H9 (cell line): ENCODE results near the gene KSR1. TPM values are rescaled to one million over a fixed set of nuclear protein-coding genes. Genes with fewer than 3 reads are reported as not detected.
"Not testable (repeated sequence)": the region's sequence is repeated elsewhere in the genome, so short reads cannot be mapped to it uniquely, and the experiment has no call there.

Experiments
- DNase-seq: peaks from one replicate; pipeline ENCODE4 v3.0.0-alpha.2; 2017
- H2AFZ ChIP-seq: one replicate; pipeline ENCODE4 v1.6.1; 2013; ENCODE audit warnings: mild to moderate bottlenecking, low read length, control low read depth, moderate library complexity
- H2AK5ac ChIP-seq: 2 replicates; pipeline ENCODE4 v1.6.1; 2013; ENCODE audit warnings: low read length, control low read depth, mixed read lengths; ENCODE audit not compliant: insufficient read length
- H2BK120ac ChIP-seq: one replicate; pipeline ENCODE4 v1.6.1; 2013; ENCODE audit warnings: low read depth, mild to moderate bottlenecking, low read length, control low read depth, inconsistent platforms; ENCODE audit not compliant: poor library complexity, severe bottlenecking
- H2BK12ac ChIP-seq: 2 replicates; pipeline ENCODE4 v1.6.1; 2013; ENCODE audit warnings: low read length, control low read depth, mixed read lengths, low read depth; ENCODE audit not compliant: insufficient read length
- H2BK15ac ChIP-seq: 2 replicates; pipeline ENCODE4 v1.6.1; 2013; ENCODE audit warnings: low read depth, low read length, control low read depth
- H2BK20ac ChIP-seq: one replicate; pipeline ENCODE4 v1.6.1; 2013; ENCODE audit warnings: low read depth, mild to moderate bottlenecking, low read length, control low read depth, inconsistent platforms; ENCODE audit not compliant: poor library complexity, severe bottlenecking
- H2BK5ac ChIP-seq: 2 replicates; pipeline ENCODE4 v1.6.1; 2013; ENCODE audit warnings: low read length, control low read depth, mixed read lengths; ENCODE audit not compliant: insufficient read length
- H3K14ac ChIP-seq: 2 replicates; pipeline ENCODE4 v1.6.1; 2013; ENCODE audit warnings: low read length, control low read depth; ENCODE audit not compliant: insufficient read depth
- H3K18ac ChIP-seq: 2 replicates; pipeline ENCODE4 v1.6.1; 2013; ENCODE audit warnings: low read depth, mild to moderate bottlenecking, mixed read lengths, low read length, control low read depth; ENCODE audit not compliant: insufficient read length
- H3K23ac ChIP-seq: 2 replicates; pipeline ENCODE4 v1.6.1; 2013; ENCODE audit warnings: low read length, control low read depth, mixed read lengths, low read depth; ENCODE audit not compliant: insufficient read length
- H3K23me2 ChIP-seq: 2 replicates; pipeline ENCODE4 v1.6.1; 2013; ENCODE audit warnings: low read depth, mild to moderate bottlenecking, mixed read lengths, low read length, control low read depth; ENCODE audit not compliant: insufficient read length, poor library complexity, severe bottlenecking
- H3K27ac ChIP-seq: 2 replicates; pipeline ENCODE4 v1.5.1; 2013; ENCODE audit warnings: low read length, control low read depth, mixed read lengths, low read depth; ENCODE audit not compliant: insufficient read length
- H3K27me3 ChIP-seq: 2 replicates; pipeline ENCODE4 v1.6.1; 2013; ENCODE audit warnings: low read length, control low read depth, inconsistent platforms; ENCODE audit not compliant: insufficient read depth
- H3K4ac ChIP-seq: 2 replicates; pipeline ENCODE4 v1.6.1; 2013; ENCODE audit warnings: low read depth, mild to moderate bottlenecking, control low read depth, inconsistent platforms, low read length, moderate library complexity
- H3K4me1 ChIP-seq: 2 replicates; pipeline ENCODE4 v1.6.1; 2013; ENCODE audit warnings: low read length, control low read depth, inconsistent platforms; ENCODE audit not compliant: insufficient read depth
- H3K4me2 ChIP-seq: 2 replicates; pipeline ENCODE4 v1.6.1; 2013; ENCODE audit warnings: low read length, control low read depth, mixed read lengths; ENCODE audit not compliant: insufficient read length, insufficient read depth
- H3K56ac ChIP-seq: 2 replicates; pipeline ENCODE4 v1.6.1; 2013; ENCODE audit warnings: low read depth, mild to moderate bottlenecking, mixed read lengths, low read length, control low read depth; ENCODE audit not compliant: insufficient read length
- H3K79me1 ChIP-seq: 2 replicates; pipeline ENCODE4 v1.6.1; 2013; ENCODE audit warnings: low read depth, mild to moderate bottlenecking, moderate library complexity, low read length, control low read depth, inconsistent platforms; ENCODE audit not compliant: insufficient read depth, poor library complexity, severe bottlenecking
- H3K79me2 ChIP-seq: 2 replicates; pipeline ENCODE4 v1.6.1; 2013; ENCODE audit warnings: low read length, control low read depth, inconsistent platforms; ENCODE audit not compliant: insufficient read depth
- H3K9ac ChIP-seq: 2 replicates; pipeline ENCODE4 v1.6.1; 2013; ENCODE audit warnings: low read length, control low read depth, mixed read lengths; ENCODE audit not compliant: insufficient read length; ENCODE audit errors: extremely low read depth
- H3K9me3 ChIP-seq: one replicate; pipeline ENCODE4 v1.6.1; 2013; ENCODE audit warnings: low read depth, low read length, inconsistent platforms; ENCODE audit not compliant: control insufficient read depth
- H3T11ph ChIP-seq: one replicate; pipeline ENCODE4 v1.6.1; 2013; ENCODE audit warnings: mild to moderate bottlenecking, low read length, control low read depth, inconsistent platforms
- H4K20me1 ChIP-seq: one replicate; pipeline ENCODE4 v1.6.1; 2013; ENCODE audit not compliant: control insufficient read depth, insufficient read length, insufficient read depth
- H4K5ac ChIP-seq: 2 replicates; pipeline ENCODE4 v1.6.1; 2013; ENCODE audit warnings: low read depth, mild to moderate bottlenecking, mixed read lengths, low read length, control low read depth; ENCODE audit not compliant: insufficient read length
- H4K8ac ChIP-seq: replicated peaks from 2 replicates; pipeline ENCODE4 v1.6.1; 2013; ENCODE audit warnings: low read length, control low read depth, mixed read lengths, low read depth; ENCODE audit not compliant: insufficient read length
- H4K91ac ChIP-seq: 2 replicates; pipeline ENCODE4 v1.6.1; 2013; ENCODE audit warnings: low read depth, mild to moderate bottlenecking, moderate library complexity, mixed read lengths, low read length, control low read depth; ENCODE audit not compliant: insufficient read length
- H3K27ac Mint-ChIP-seq, 3 experiments: 2 replicates in 2 of 3; 3 replicates in 1 of 3; pipeline ENCODE4 v1.8.0; 2020 to 2021; ENCODE audit warnings: mixed read lengths in 3 of 3, mild to moderate bottlenecking in 1 of 3, moderate library complexity in 1 of 3
- H3K27me3 Mint-ChIP-seq: 2 replicates; pipeline ENCODE4 v1.8.0; 2021; ENCODE audit warnings: low read depth, mild to moderate bottlenecking, moderate library complexity, mixed read lengths
- H3K36me3 Mint-ChIP-seq, 3 experiments: 2 replicates in 2 of 3; 3 replicates in 1 of 3; pipeline ENCODE4 v1.8.0; 2020 to 2021; ENCODE audit warnings: low read depth in 3 of 3, mixed read lengths in 3 of 3; ENCODE audit not compliant: insufficient read depth in 1 of 3
- H3K4me1 Mint-ChIP-seq, 2 experiments: 2 replicates each; pipeline ENCODE4 v1.8.0; 2020; ENCODE audit warnings: mixed read lengths in 2 of 2
- H3K4me3 Mint-ChIP-seq, 2 experiments: 2 replicates in 1 of 2; 3 replicates in 1 of 2; pipeline ENCODE4 v1.8.0; 2020 to 2021; ENCODE audit warnings: mild to moderate bottlenecking in 2 of 2, mixed read lengths in 2 of 2, moderate library complexity in 1 of 2
- H3K9me3 Mint-ChIP-seq, 2 experiments: 2 replicates in 1 of 2; 3 replicates in 1 of 2; pipeline ENCODE4 v1.8.0; 2020; ENCODE audit warnings: mild to moderate bottlenecking in 2 of 2, mixed read lengths in 2 of 2, moderate library complexity in 1 of 2
- CTCF ChIP-seq: fragments of 200-600 bp; sonication (generic); conservative IDR thresholded peaks from 3 replicates; pipeline ENCODE4 v1.8.0; 2021; ENCODE audit warnings: antibody characterized with exemption, mild to moderate bottlenecking
- WGBS: extraction: QIAGEN DNeasy Blood & Tissue Kit; methylation state at CpG from one replicate; pipeline ENCODE4 v1.1.7; 2013; ENCODE audit warnings: missing lambda C conversion rate, low lambda C conversion rate, mixed read lengths; ENCODE audit not compliant: insufficient read length; ENCODE audit errors: extremely low coverage; 5-methylcytosine and 5-hydroxymethylcytosine counted together
- total RNA-seq: library from RNA; stranded (reverse); gene quantifications from 2 replicates; pipeline ENCODE4 v1.2.1, GENCODE V29; 2021

The KSR1 gene
- total RNA-seq, 1 experiment from 2014 or later, result 44.9 TPM

- WGBS, result no CpG with 5 or more reads among the region's 6 CpGs
- no peaks in the 10 kb centered on the region for H3K27me3 ChIP-seq
- no peak for TF ChIP-seq CTCF
Observed at GRCh38 chr17:27446569-27447301, 9.5 kb upstream of the KSR1 start.

GRCh38 chr17:27448534-27448933 lies 7.7 kb upstream of the KSR1 start:
- not testable (repeated sequence) for H4K8ac ChIP-seq, H3K9me3 Mint-ChIP-seq, H4K91ac ChIP-seq, DNase-seq, H3K9ac ChIP-seq, H2BK120ac ChIP-seq, H3K4me3 Mint-ChIP-seq, H3K4me1 Mint-ChIP-seq, H3K4ac ChIP-seq, H3K27me3 ChIP-seq, H3K27ac ChIP-seq, H3K79me2 ChIP-seq, H3K36me3 Mint-ChIP-seq, H3K18ac ChIP-seq, H4K5ac ChIP-seq, H3T11ph ChIP-seq, H2BK15ac ChIP-seq, H3K14ac ChIP-seq, H2BK5ac ChIP-seq, H2AFZ ChIP-seq, H3K4me2 ChIP-seq, H3K23ac ChIP-seq, H3K4me1 ChIP-seq, H3K27me3 Mint-ChIP-seq, H3K23me2 ChIP-seq, H2AK5ac ChIP-seq, H3K56ac ChIP-seq, H2BK12ac ChIP-seq, H3K79me1 ChIP-seq, H4K20me1 ChIP-seq, H2BK20ac ChIP-seq, H3K27ac Mint-ChIP-seq, H3K9me3 ChIP-seq
- no CpG with 5 or more reads among the region's 6 CpGs for WGBS

More at GRCh38 chr17:27446569-27447301, 9.5 kb upstream of the KSR1 start:
- no peaks in the 10 kb centered on the region for H3K4me1 Mint-ChIP-seq
- H2AK5ac ChIP-seq, result no peak overlapping the region
- H3K36me3 Mint-ChIP-seq, result no peaks in the 10 kb centered on the region
- no peaks in the 10 kb centered on the region for H3K9me3 ChIP-seq
- no peak overlapping the region for H3K18ac ChIP-seq
- H4K91ac ChIP-seq, result no peak overlapping the region
- H3K9ac ChIP-seq, result no peak overlapping the region
- no peak overlapping the region for H2BK120ac ChIP-seq
- H3K4me1 ChIP-seq, result no peaks in the 10 kb centered on the region
- H3K4me3 Mint-ChIP-seq, result no peak overlapping the region; a peak in 1 of 5 replicates
- H3K27ac Mint-ChIP-seq, result no peak overlapping the region
- peaks cover 7% of the 10 kb centered on the region for H3K27me3 Mint-ChIP-seq
- no peak overlapping the region for H3K4ac ChIP-seq
- no peak overlapping the region for H3K56ac ChIP-seq
- no peak overlapping the region for H3K27ac ChIP-seq
- H4K8ac ChIP-seq, result no peak overlapping the region
- no peak overlapping the region for H2AFZ ChIP-seq
- H3K14ac ChIP-seq, result no peak overlapping the region
- no peak overlapping the region for H4K5ac ChIP-seq
- no peaks in the 10 kb centered on the region for H3K79me1 ChIP-seq
- DNase-seq, result no peak
- no peaks in the 10 kb centered on the region for H3K23me2 ChIP-seq
- no peaks in the 10 kb centered on the region for H4K20me1 ChIP-seq
- no peak overlapping the region for H2BK15ac ChIP-seq
- no peaks in the 10 kb centered on the region; a peak in 1 of 5 replicates for H3K9me3 Mint-ChIP-seq
- no peak overlapping the region for H2BK20ac ChIP-seq
- no peak overlapping the region for H2BK5ac ChIP-seq
- H3K4me2 ChIP-seq, result no peak overlapping the region
- no peak overlapping the region for H3T11ph ChIP-seq
- no peak overlapping the region for H3K23ac ChIP-seq
- H2BK12ac ChIP-seq, result no peak overlapping the region
- no peaks in the 10 kb centered on the region for H3K79me2 ChIP-seq
